H9 (cell line): ENCODE results near the gene AGBL3. TPM values are rescaled to one million over a fixed set of nuclear protein-coding genes. Genes with fewer than 3 reads are reported as not detected.
A peak's percentile ranks its signal among the peaks of the same experiment; 100 is the strongest.

Experiments
- DNase-seq: peaks from one replicate; pipeline ENCODE4 v3.0.0-alpha.2; 2017
- H2AFZ ChIP-seq: one replicate; pipeline ENCODE4 v1.6.1; 2013; ENCODE audit warnings: mild to moderate bottlenecking, low read length, control low read depth, moderate library complexity
- H2AK5ac ChIP-seq: 2 replicates; pipeline ENCODE4 v1.6.1; 2013; ENCODE audit warnings: low read length, control low read depth, mixed read lengths; ENCODE audit not compliant: insufficient read length
- H2BK120ac ChIP-seq: one replicate; pipeline ENCODE4 v1.6.1; 2013; ENCODE audit warnings: low read depth, mild to moderate bottlenecking, low read length, control low read depth, inconsistent platforms; ENCODE audit not compliant: poor library complexity, severe bottlenecking
- H2BK12ac ChIP-seq: 2 replicates; pipeline ENCODE4 v1.6.1; 2013; ENCODE audit warnings: low read length, control low read depth, mixed read lengths, low read depth; ENCODE audit not compliant: insufficient read length
- H2BK15ac ChIP-seq: 2 replicates; pipeline ENCODE4 v1.6.1; 2013; ENCODE audit warnings: low read depth, low read length, control low read depth
- H2BK20ac ChIP-seq: one replicate; pipeline ENCODE4 v1.6.1; 2013; ENCODE audit warnings: low read depth, mild to moderate bottlenecking, low read length, control low read depth, inconsistent platforms; ENCODE audit not compliant: poor library complexity, severe bottlenecking
- H2BK5ac ChIP-seq: 2 replicates; pipeline ENCODE4 v1.6.1; 2013; ENCODE audit warnings: low read length, control low read depth, mixed read lengths; ENCODE audit not compliant: insufficient read length
- H3K14ac ChIP-seq: 2 replicates; pipeline ENCODE4 v1.6.1; 2013; ENCODE audit warnings: low read length, control low read depth; ENCODE audit not compliant: insufficient read depth
- H3K18ac ChIP-seq: 2 replicates; pipeline ENCODE4 v1.6.1; 2013; ENCODE audit warnings: low read depth, mild to moderate bottlenecking, mixed read lengths, low read length, control low read depth; ENCODE audit not compliant: insufficient read length
- H3K23ac ChIP-seq: 2 replicates; pipeline ENCODE4 v1.6.1; 2013; ENCODE audit warnings: low read length, control low read depth, mixed read lengths, low read depth; ENCODE audit not compliant: insufficient read length
- H3K23me2 ChIP-seq: 2 replicates; pipeline ENCODE4 v1.6.1; 2013; ENCODE audit warnings: low read depth, mild to moderate bottlenecking, mixed read lengths, low read length, control low read depth; ENCODE audit not compliant: insufficient read length, poor library complexity, severe bottlenecking
- H3K27ac ChIP-seq: 2 replicates; pipeline ENCODE4 v1.5.1; 2013; ENCODE audit warnings: low read length, control low read depth, mixed read lengths, low read depth; ENCODE audit not compliant: insufficient read length
- H3K27me3 ChIP-seq: 2 replicates; pipeline ENCODE4 v1.6.1; 2013; ENCODE audit warnings: low read length, control low read depth, inconsistent platforms; ENCODE audit not compliant: insufficient read depth
- H3K4ac ChIP-seq: 2 replicates; pipeline ENCODE4 v1.6.1; 2013; ENCODE audit warnings: low read depth, mild to moderate bottlenecking, control low read depth, inconsistent platforms, low read length, moderate library complexity
- H3K4me1 ChIP-seq: 2 replicates; pipeline ENCODE4 v1.6.1; 2013; ENCODE audit warnings: low read length, control low read depth, inconsistent platforms; ENCODE audit not compliant: insufficient read depth
- H3K4me2 ChIP-seq: 2 replicates; pipeline ENCODE4 v1.6.1; 2013; ENCODE audit warnings: low read length, control low read depth, mixed read lengths; ENCODE audit not compliant: insufficient read length, insufficient read depth
- H3K56ac ChIP-seq: 2 replicates; pipeline ENCODE4 v1.6.1; 2013; ENCODE audit warnings: low read depth, mild to moderate bottlenecking, mixed read lengths, low read length, control low read depth; ENCODE audit not compliant: insufficient read length
- H3K79me1 ChIP-seq: 2 replicates; pipeline ENCODE4 v1.6.1; 2013; ENCODE audit warnings: low read depth, mild to moderate bottlenecking, moderate library complexity, low read length, control low read depth, inconsistent platforms; ENCODE audit not compliant: insufficient read depth, poor library complexity, severe bottlenecking
- H3K79me2 ChIP-seq: 2 replicates; pipeline ENCODE4 v1.6.1; 2013; ENCODE audit warnings: low read length, control low read depth, inconsistent platforms; ENCODE audit not compliant: insufficient read depth
- H3K9ac ChIP-seq: 2 replicates; pipeline ENCODE4 v1.6.1; 2013; ENCODE audit warnings: low read length, control low read depth, mixed read lengths; ENCODE audit not compliant: insufficient read length; ENCODE audit errors: extremely low read depth
- H3K9me3 ChIP-seq: one replicate; pipeline ENCODE4 v1.6.1; 2013; ENCODE audit warnings: low read depth, low read length, inconsistent platforms; ENCODE audit not compliant: control insufficient read depth
- H3T11ph ChIP-seq: one replicate; pipeline ENCODE4 v1.6.1; 2013; ENCODE audit warnings: mild to moderate bottlenecking, low read length, control low read depth, inconsistent platforms
- H4K20me1 ChIP-seq: one replicate; pipeline ENCODE4 v1.6.1; 2013; ENCODE audit not compliant: control insufficient read depth, insufficient read length, insufficient read depth
- H4K5ac ChIP-seq: 2 replicates; pipeline ENCODE4 v1.6.1; 2013; ENCODE audit warnings: low read depth, mild to moderate bottlenecking, mixed read lengths, low read length, control low read depth; ENCODE audit not compliant: insufficient read length
- H4K8ac ChIP-seq: replicated peaks from 2 replicates; pipeline ENCODE4 v1.6.1; 2013; ENCODE audit warnings: low read length, control low read depth, mixed read lengths, low read depth; ENCODE audit not compliant: insufficient read length
- H4K91ac ChIP-seq: 2 replicates; pipeline ENCODE4 v1.6.1; 2013; ENCODE audit warnings: low read depth, mild to moderate bottlenecking, moderate library complexity, mixed read lengths, low read length, control low read depth; ENCODE audit not compliant: insufficient read length
- H3K27ac Mint-ChIP-seq, 3 experiments: 2 replicates in 2 of 3; 3 replicates in 1 of 3; pipeline ENCODE4 v1.8.0; 2020 to 2021; ENCODE audit warnings: mixed read lengths in 3 of 3, mild to moderate bottlenecking in 1 of 3, moderate library complexity in 1 of 3
- H3K27me3 Mint-ChIP-seq: 2 replicates; pipeline ENCODE4 v1.8.0; 2021; ENCODE audit warnings: low read depth, mild to moderate bottlenecking, moderate library complexity, mixed read lengths
- H3K36me3 Mint-ChIP-seq, 3 experiments: 2 replicates in 2 of 3; 3 replicates in 1 of 3; pipeline ENCODE4 v1.8.0; 2020 to 2021; ENCODE audit warnings: low read depth in 3 of 3, mixed read lengths in 3 of 3; ENCODE audit not compliant: insufficient read depth in 1 of 3
- H3K4me1 Mint-ChIP-seq, 2 experiments: 2 replicates each; pipeline ENCODE4 v1.8.0; 2020; ENCODE audit warnings: mixed read lengths in 2 of 2
- H3K4me3 Mint-ChIP-seq, 2 experiments: 2 replicates in 1 of 2; 3 replicates in 1 of 2; pipeline ENCODE4 v1.8.0; 2020 to 2021; ENCODE audit warnings: mild to moderate bottlenecking in 2 of 2, mixed read lengths in 2 of 2, moderate library complexity in 1 of 2
- H3K9me3 Mint-ChIP-seq, 2 experiments: 2 replicates in 1 of 2; 3 replicates in 1 of 2; pipeline ENCODE4 v1.8.0; 2020; ENCODE audit warnings: mild to moderate bottlenecking in 2 of 2, mixed read lengths in 2 of 2, moderate library complexity in 1 of 2
- CTCF ChIP-seq: fragments of 200-600 bp; sonication (generic); conservative IDR thresholded peaks from 3 replicates; pipeline ENCODE4 v1.8.0; 2021; ENCODE audit warnings: antibody characterized with exemption, mild to moderate bottlenecking
- WGBS: extraction: QIAGEN DNeasy Blood & Tissue Kit; methylation state at CpG from one replicate; pipeline ENCODE4 v1.1.7; 2013; ENCODE audit warnings: missing lambda C conversion rate, low lambda C conversion rate, mixed read lengths; ENCODE audit not compliant: insufficient read length; ENCODE audit errors: extremely low coverage; 5-methylcytosine and 5-hydroxymethylcytosine counted together
- long read RNA-seq: library from polyadenylated mRNA; unstranded; transcript quantifications from one replicate; pipeline ENCODE4 v2.0.0, GENCODE V29; 2020
- total RNA-seq: library from RNA; stranded (reverse); gene quantifications from 2 replicates; pipeline ENCODE4 v1.2.1, GENCODE V29; 2021

AGBL3 gene
- total RNA-seq, result 1.2 and 2.4 TPM in 2 replicates
- long read RNA-seq, partial matches to known transcripts, result 3 of 20 reads
- long read RNA-seq, other reads (novel, unspliced or antisense), result 16 of 20 reads

- H2BK15ac ChIP-seq, result no peak within 1 kb of the TSS
- H3K27ac ChIP-seq, result no peak within 1 kb of the TSS
- Mint-ChIP-seq H3K36me3 (peaks cover 0 to 14% (median 7%) of the 10 kb centered on the region in 3 experiments; a peak in 6 of 7 replicates), H3K4me3 (peak within 1 kb of the TSS; percentile 93), H3K27me3 (no peaks in the 10 kb centered on the region; the same call in 1 of the 2 replicates), H3K9me3 (peaks cover 0 to 3% of the 10 kb centered on the region in 2 experiments; a peak in 2 of 5 replicates), H3K27ac (peak within 1 kb of the TSS; percentile 92 to 99 (median 94); a peak in 6 of 7 replicates), H3K4me1 (peaks cover 13 to 20% of the 10 kb centered on the region in 2 experiments)
- no peak within 1 kb of the TSS for H2AFZ ChIP-seq
- peak within 1 kb of the TSS; percentile 82 for H3K4me2 ChIP-seq
- no peaks in the 10 kb centered on the region for H3K79me2 ChIP-seq
- peak within 1 kb of the TSS; percentile 48 for H3K9ac ChIP-seq
- H3K4ac ChIP-seq, result no peak within 1 kb of the TSS
- H3K9me3 ChIP-seq, result no peaks in the 10 kb centered on the region
- H4K20me1 ChIP-seq, result no peaks in the 10 kb centered on the region
- H2BK12ac ChIP-seq, result no peak within 1 kb of the TSS
- peak within 1 kb of the TSS; percentile 95 for H3K14ac ChIP-seq
- DNase-seq, result peak; percentile 97
- no peak within 1 kb of the TSS for H3T11ph ChIP-seq
- no peak within 1 kb of the TSS for H2BK20ac ChIP-seq
- no peaks in the 10 kb centered on the region for H3K27me3 ChIP-seq
- H4K5ac ChIP-seq, result no peak within 1 kb of the TSS
- H2BK5ac ChIP-seq, result no peak within 1 kb of the TSS
- TF ChIP-seq CTCF, result peak; percentile 60
- no peak within 1 kb of the TSS for H3K56ac ChIP-seq
- H3K23ac ChIP-seq, result no peak within 1 kb of the TSS
- H4K8ac ChIP-seq, result no peak within 1 kb of the TSS
- no peak within 1 kb of the TSS for H4K91ac ChIP-seq
- no CpG with 5 or more reads among the region's 70 CpGs for WGBS
- no peaks in the 10 kb centered on the region; the same call in 1 of the 2 replicates for H3K4me1 ChIP-seq
- peak within 1 kb of the TSS; percentile 92 for H3K18ac ChIP-seq
- no peak within 1 kb of the TSS for H2BK120ac ChIP-seq
- H3K23me2 ChIP-seq, result peaks cover 3% of the 10 kb centered on the region
- H3K79me1 ChIP-seq, result no peaks in the 10 kb centered on the region
- no peak within 1 kb of the TSS for H2AK5ac ChIP-seq
Measured at GRCh38 chr7:134986363-134987251, at the start of gene AGBL3. Gene AGBL3, plus strand, starts transcription at chr7:134986508. Its CDS starts 1,426 bp downstream, at chr7:134987934.
